H1 (cell line): ENCODE measurements around the gene COQ8A. TPM values are rescaled to one million over a fixed set of nuclear protein-coding genes. Genes with fewer than 3 reads are reported as not detected.

Source experiments
- CTCF ChIA-PET: fragments of 300-600 bp; sonication (Branson Sonifier 250); formaldehyde crosslinking; loops from one replicate; lab custom pipeline; 2021; ENCODE audit not compliant: partially characterized antibody; lab: Charles Lee
- POLR2A ChIA-PET: fragments of 300-600 bp; sonication (Branson Sonifier 250); formaldehyde crosslinking; loops from one replicate; lab custom pipeline; 2021; ENCODE audit warnings: inconsistent platforms; ENCODE audit not compliant: partially characterized antibody; lab: Charles Lee
- DNase-seq, 2 experiments: peaks; one replicate each; pipeline versions ENCODE4 v3.0.0 to v3.0.0-alpha.2; 2010 to 2022; ENCODE audit warnings: low spot score in 2 of 2, low read depth in 1 of 2, mixed read lengths in 1 of 2
- FAIRE-seq: peaks from 2 replicates; lab custom pipeline; 2011; peaks lifted over from hg19 to GRCh38; lab: Jason Lieb, UNC
- H2AFZ ChIP-seq: 2 replicates; pipeline ENCODE4 v1.8.1; 2012; ENCODE audit warnings: low read length, inconsistent platforms
- H2AK5ac ChIP-seq: 2 replicates; pipeline ENCODE4 v1.6.1; 2013; ENCODE audit warnings: low read depth, low read length
- H2BK120ac ChIP-seq: replicated peaks from 2 replicates; pipeline ENCODE3; 2013; ENCODE audit warnings: low read depth, low read length, inconsistent platforms
- H2BK12ac ChIP-seq: 2 replicates; pipeline ENCODE4 v1.6.1; 2013; ENCODE audit warnings: low read depth, low read length
- H2BK15ac ChIP-seq: 2 replicates; pipeline ENCODE4 v1.6.1; 2013; ENCODE audit warnings: low read length
- H2BK20ac ChIP-seq: 2 replicates; pipeline ENCODE4 v1.6.1; 2013; ENCODE audit warnings: low read length
- H2BK5ac ChIP-seq: 2 replicates; pipeline ENCODE4 v1.6.1; 2013; ENCODE audit warnings: low read depth, low read length
- H3K14ac ChIP-seq: 2 replicates; pipeline ENCODE4 v1.6.1; 2013; ENCODE audit warnings: inconsistent platforms; ENCODE audit not compliant: insufficient read length
- H3K18ac ChIP-seq: 2 replicates; pipeline ENCODE4 v1.6.1; 2013; ENCODE audit warnings: low read length; ENCODE audit errors: extremely low read depth
- H3K23ac ChIP-seq: 2 replicates; pipeline ENCODE4 v1.6.1; 2013; ENCODE audit warnings: inconsistent platforms; ENCODE audit not compliant: insufficient read length
- H3K23me2 ChIP-seq: 2 replicates; pipeline ENCODE4 v1.6.1; 2013; ENCODE audit warnings: low read depth, low read length
- H3K27ac ChIP-seq: 2 replicates; pipeline ENCODE4 v1.6.1; 2011; ENCODE audit warnings: low read depth, low read length, inconsistent platforms
- H3K27me3 ChIP-seq, 4 experiments: replicated peaks in 1 of 4; 1 replicate in 1 of 4; 2 replicates in 3 of 4; pipeline versions ENCODE4 v1.6.1 to v1.8.1; 2011 to 2013; ENCODE audit warnings: low read length in 3 of 4, mild to moderate bottlenecking in 3 of 4, inconsistent platforms in 2 of 4, mixed read lengths in 2 of 4, moderate library complexity in 1 of 4; ENCODE audit not compliant: control insufficient read depth in 3 of 4, insufficient read depth in 3 of 4; ENCODE audit errors: extremely low read depth in 1 of 4
- H3K36me3 ChIP-seq, 4 experiments: 2 replicates each; pipeline versions ENCODE4 v1.6.1 to v1.8.1; 2011 to 2013; ENCODE audit warnings: mild to moderate bottlenecking in 4 of 4, low read length in 3 of 4, moderate library complexity in 2 of 4, control low read depth in 1 of 4, inconsistent platforms in 1 of 4; ENCODE audit not compliant: insufficient read depth in 4 of 4, control insufficient read depth in 2 of 4
- H3K4ac ChIP-seq: replicated peaks from 2 replicates; pipeline ENCODE3; 2013; ENCODE audit warnings: low read length, low read depth, mixed read lengths, inconsistent platforms; ENCODE audit not compliant: insufficient read length
- H3K4me1 ChIP-seq, 4 experiments: replicated peaks in 1 of 4; 1 replicate in 1 of 4; 2 replicates in 3 of 4; pipeline versions ENCODE4 v1.6.1 to v1.8.1; 2011 to 2013; ENCODE audit warnings: low read length in 3 of 4, inconsistent platforms in 2 of 4, mixed read lengths in 1 of 4; ENCODE audit not compliant: insufficient read depth in 4 of 4, control insufficient read depth in 3 of 4
- H3K4me2 ChIP-seq, 2 experiments: 2 replicates each; pipeline versions ENCODE4 v1.6.1 to v1.8.1; 2011 to 2013; ENCODE audit warnings: low read depth in 2 of 2, low read length in 2 of 2, control low read depth in 1 of 2, inconsistent platforms in 1 of 2, mild to moderate bottlenecking in 1 of 2; ENCODE audit not compliant: insufficient read depth in 1 of 2
- H3K4me3 ChIP-seq, 4 experiments: fragments of 200-600, 300-600 bp in 1 of 4; sonication (generic), shearing (Covaris generic), sonication (Bioruptor Twin) in 1 of 4; 2 replicates each; pipeline versions ENCODE4 v1.5.1 to v1.8.1; 2011 to 2016; ENCODE audit warnings: low read length in 4 of 4, low read depth in 3 of 4, control low read depth in 2 of 4, inconsistent platforms in 2 of 4, mild to moderate bottlenecking in 2 of 4, mixed read lengths in 1 of 4, moderate library complexity in 1 of 4; ENCODE audit not compliant: insufficient read depth in 2 of 4; ENCODE audit errors: extremely low read depth in 1 of 4
- H3K56ac ChIP-seq: replicated peaks from 2 replicates; pipeline ENCODE3; 2013; ENCODE audit warnings: low read depth, mild to moderate bottlenecking, mixed read lengths, low read length, inconsistent platforms; ENCODE audit not compliant: insufficient read length
- H3K79me1 ChIP-seq: 2 replicates; pipeline ENCODE4 v1.6.1; 2013; ENCODE audit warnings: low read depth, low read length, control low read depth
- H3K79me2 ChIP-seq, 2 experiments: 2 replicates each; pipeline versions ENCODE4 v1.6.1 to v1.8.1; 2012 to 2013; ENCODE audit warnings: low read length in 2 of 2, mild to moderate bottlenecking in 2 of 2, inconsistent platforms in 1 of 2; ENCODE audit not compliant: insufficient read depth in 2 of 2, control insufficient read depth in 1 of 2
- H3K9ac ChIP-seq, 4 experiments: replicated peaks in 1 of 4; 1 replicate in 1 of 4; 2 replicates in 3 of 4; pipeline versions ENCODE4 v1.6.1 to v1.8.1; 2011 to 2013; ENCODE audit warnings: low read depth in 3 of 4, low read length in 3 of 4, control low read depth in 2 of 4, mild to moderate bottlenecking in 2 of 4, moderate library complexity in 2 of 4, inconsistent platforms in 1 of 4; ENCODE audit errors: extremely low read depth in 1 of 4
- H3K9me3 ChIP-seq, 2 experiments: 2 replicates each; pipeline versions ENCODE4 v1.6.1 to v1.8.1; 2012 to 2013; ENCODE audit warnings: mild to moderate bottlenecking in 2 of 2, moderate library complexity in 2 of 2, control low read depth in 1 of 2, inconsistent platforms in 1 of 2, low read depth in 1 of 2, low read length in 1 of 2, mixed read lengths in 1 of 2; ENCODE audit not compliant: insufficient read depth in 2 of 2
- H4K20me1 ChIP-seq, 2 experiments: replicated peaks in 1 of 2; 2 replicates each; pipeline versions ENCODE3 to v1.8.1; 2011 to 2013; ENCODE audit warnings: inconsistent platforms in 2 of 2, low read length in 2 of 2, mild to moderate bottlenecking in 1 of 2; ENCODE audit not compliant: insufficient read depth in 2 of 2, control insufficient read depth in 1 of 2
- H4K5ac ChIP-seq: 2 replicates; pipeline ENCODE4 v1.6.1; 2013; ENCODE audit warnings: low read length, low read depth, mixed read lengths, inconsistent platforms; ENCODE audit not compliant: insufficient read length
- H4K8ac ChIP-seq: 2 replicates; pipeline ENCODE4 v1.8.0; 2013; ENCODE audit warnings: mild to moderate bottlenecking, moderate library complexity, low read length, inconsistent platforms; ENCODE audit not compliant: insufficient read depth; ENCODE audit errors: extremely low read depth
- H4K91ac ChIP-seq: replicated peaks from 2 replicates; pipeline ENCODE3; 2013; ENCODE audit warnings: low read length, mixed read lengths, inconsistent platforms; ENCODE audit not compliant: insufficient read length
- CTBP2 ChIP-seq: IDR thresholded peaks from 2 replicates; pipeline ENCODE4 v1.7.0; 2011; ENCODE audit warnings: borderline replicate concordance, mild to moderate bottlenecking, moderate library complexity, mixed read lengths, low read length; ENCODE audit not compliant: insufficient read depth, insufficient read length
- SIRT6 ChIP-seq: IDR thresholded peaks from one replicate; pipeline ENCODE4 v1.7.1; 2012; ENCODE audit warnings: low read length, inconsistent platforms
- TBP ChIP-seq: IDR thresholded peaks from 2 replicates; pipeline ENCODE4 v1.6.1; 2011; ENCODE audit warnings: low read depth, low read length, improper control_type of control experiment
- WGBS, 2 experiments: shearing (Covaris generic) in 1 of 2; methylation state at CpG; one replicate each; pipeline versions ENCODE4 v1.1.6 to v1.1.7; 2013 to 2015; ENCODE audit warnings: low lambda C conversion rate in 2 of 2, mixed read lengths in 2 of 2, inconsistent platforms in 1 of 2, low coverage in 1 of 2, missing lambda C conversion rate in 1 of 2; ENCODE audit not compliant: insufficient replicate concordance in 2 of 2, insufficient coverage in 1 of 2, insufficient read length in 1 of 2; ENCODE audit errors: extremely low coverage in 1 of 2, missing lambda C conversion rate in 1 of 2; 5-methylcytosine and 5-hydroxymethylcytosine counted together
- polyA plus RNA-seq, 7 experiments: library from polyadenylated mRNA; depleted of rRNA in 3 of 7; stranded (reverse) in 5 of 7; unstranded in 2 of 7; fragments of >200 nt in 5 of 7; fragments of 200-250 nt in 2 of 7; gene quantifications; 1 replicate in 5 of 7; 2 replicates in 1 of 7; 4 replicates in 1 of 7; pipeline versions ENCODE4 v1.2.1 to v1.2.3, GENCODE V29; 2011 to 2013; ENCODE audit warnings: missing spikeins in 2 of 7, mixed read lengths in 2 of 7
- total RNA-seq: library from RNA; stranded (reverse); fragmentation: NEBNext Ultra II Directional; extraction: Animal tissue kit (Norgen Biotek cat#: 25700); gene quantifications from 2 replicates; pipeline ENCODE4 v1.2.1, GENCODE V29; 2021
- TF ChIP-seq, protein P1 (sequence below): IDR thresholded peaks from 2 replicates; pipeline ENCODE4 v1.6.1; 2011; ENCODE audit warnings: low read depth, mild to moderate bottlenecking, low read length; ENCODE audit not compliant: insufficient read depth

The COQ8A gene
- total and polyA plus RNA-seq, 2 of the 8 experiments (the other 6 are each of a cell fraction or from before 2014, with no cell fraction given), result 28.5 to 38.9 TPM

DNA sequence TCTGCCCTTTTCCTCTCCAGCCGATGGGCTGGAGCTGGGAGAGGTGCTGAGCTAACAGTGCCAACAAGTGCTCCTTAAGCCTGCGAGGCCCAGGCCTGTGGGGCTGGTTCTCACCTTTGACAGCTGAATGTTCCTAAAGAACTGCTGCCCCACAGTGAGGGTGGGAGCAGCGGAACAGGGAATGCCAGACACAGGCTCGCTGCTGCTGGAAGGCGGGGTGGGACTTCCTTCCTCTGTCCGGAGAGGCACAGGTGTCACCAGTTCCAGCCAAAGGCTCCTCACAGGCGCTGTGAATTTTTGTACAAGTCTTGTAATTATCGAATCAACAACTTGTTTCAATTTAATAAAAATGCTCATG is 47.1 kb downstream of the COQ8A start:
- Histone ChIP-seq H3K79me2 (no peaks in the 10 kb centered on the region), H3K56ac (no peak overlapping the region), H2BK5ac (peak overlapping the region; percentile 44; the same call in 1 of the 2 replicates), H3K27me3 (no peaks in the 10 kb centered on the region), H3K79me1 (no peaks in the 10 kb centered on the region), H3K23me2 (no peaks in the 10 kb centered on the region), H3K4me3 (no peak overlapping the region), H3K23ac (no peak overlapping the region), H3K4ac (no peak overlapping the region), H4K20me1 (peaks cover 2% of the 10 kb centered on the region in 2 experiments), H2BK120ac (no peak overlapping the region), H3K9ac (no peak overlapping the region), H2BK15ac (no peak overlapping the region), H3K9me3 (no peaks in the 10 kb centered on the region), H3K36me3 (peaks cover 0 to 12% (median 7%) of the 10 kb centered on the region in 4 experiments; a peak in 6 of 8 replicates), H4K8ac (no peak overlapping the region), H3K18ac (no peak overlapping the region), H3K14ac (no peak overlapping the region), H2BK20ac (no peak overlapping the region), H3K4me2 (no peak overlapping the region), H2BK12ac (no peak overlapping the region), H2AFZ (no peak overlapping the region), H4K91ac (no peak overlapping the region), H3K27ac (no peak overlapping the region), H2AK5ac (no peak overlapping the region), H3K4me1 (peaks cover 0 to 10% (median 3%) of the 10 kb centered on the region in 4 experiments; a peak in 3 of 7 replicates), H4K5ac (no peak overlapping the region)
- FAIRE-seq, result no peak
- DNase-seq, result no peak
- ChIA-PET CTCF (interaction anchor here (0.6 to 1.6 kb wide), 2 partner anchors 75 to 459 kb away, joined by 4 read pairs; no protein-coding TSS in a partner anchor), POLR2A (no interaction called here)
- TF ChIP-seq, protein P1, sequence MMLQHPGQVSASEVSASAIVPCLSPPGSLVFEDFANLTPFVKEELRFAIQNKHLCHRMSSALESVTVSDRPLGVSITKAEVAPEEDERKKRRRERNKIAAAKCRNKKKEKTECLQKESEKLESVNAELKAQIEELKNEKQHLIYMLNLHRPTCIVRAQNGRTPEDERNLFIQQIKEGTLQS, result no peak
- TF ChIP-seq SIRT6 (no peak), TBP (no peak), CTBP2 (no peak)
- 84% methylated on average over 8 of the region's 8 CpGs; no CpG with 5 or more reads in 1 of the 2 experiments for WGBS, 2 experiments
